ENCODE data around the gene KLHL8.
A peak's percentile ranks its signal among the peaks of the same experiment; 100 is the strongest.

Gene KLHL8

GRCh38 chr4:87220094-87220822 lies at the start of gene KLHL8:
KLHL8 (minus strand) TSS chr4:87220618; CDS start chr4:87195539, 25,079 bp downstream.
- TF ChIP-seq CTCF (conservative IDR thresholded peaks at IDR 0.05): 0 out of 2 replicates have a peak, but pooled peaks have one; percentile 4
- H3K27ac ChIP-seq: peak within 1 kb of the TSS; percentile 90

DNA sequence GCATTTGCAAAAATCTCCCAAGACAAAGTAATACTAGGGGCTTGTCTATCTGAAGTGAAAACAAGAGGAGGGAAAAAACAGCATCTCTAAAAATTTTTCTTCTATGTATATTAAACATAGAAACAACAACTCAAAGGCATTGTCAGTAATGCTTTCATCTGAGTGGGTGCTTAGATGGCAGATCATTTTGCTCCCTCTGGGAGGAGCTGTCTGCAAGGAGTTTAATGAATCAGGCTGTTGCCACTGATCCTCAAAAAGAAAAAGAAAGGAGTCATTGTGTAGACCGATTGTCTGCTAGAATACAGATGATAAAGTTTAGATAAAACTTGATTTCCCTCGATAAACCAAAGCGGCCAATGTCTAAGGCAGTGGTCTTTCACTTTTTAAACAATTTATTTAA lies 49.7 kb upstream of the KLHL8 start:
- no peak overlapping the region for H3K27ac ChIP-seq
- TF ChIP-seq CTCF (conservative IDR thresholded peaks at IDR 0.05): peak; percentile 87

GRCh38 chr4:87268411-87268810 lies 48.0 kb upstream of the KLHL8 start:
- no peak overlapping the region for H3K27ac ChIP-seq
- TF ChIP-seq CTCF (conservative IDR thresholded peaks at IDR 0.05): no peak

GRCh38 chr4:87266986-87267385 lies 46.6 kb upstream of the KLHL8 start:
- no peak overlapping the region for H3K27ac ChIP-seq
- no peak for TF ChIP-seq CTCF (conservative IDR thresholded peaks at IDR 0.05)

DNA sequence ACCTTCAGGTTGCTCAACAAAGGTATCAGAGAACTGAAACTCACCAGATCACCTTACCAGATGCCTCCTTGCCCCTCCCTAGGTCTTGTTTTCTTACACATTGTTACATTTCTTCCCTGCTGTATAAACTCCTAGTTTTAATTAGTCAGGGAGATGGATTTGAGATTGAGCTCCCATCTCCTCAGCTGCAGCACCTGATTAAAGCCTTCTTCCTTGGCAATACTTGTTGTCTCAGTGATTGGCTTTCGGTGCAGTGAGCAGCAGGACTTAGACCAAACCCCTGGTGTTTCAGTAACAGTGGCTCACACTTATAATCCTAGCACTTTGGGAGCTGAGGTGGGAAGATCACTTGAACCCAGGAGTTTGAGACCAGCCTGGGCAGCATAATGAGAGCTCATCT lies 42.5 kb upstream of the KLHL8 start:
- no peak for TF ChIP-seq CTCF (conservative IDR thresholded peaks at IDR 0.05)
- H3K27ac ChIP-seq: no peak overlapping the region

DNA sequence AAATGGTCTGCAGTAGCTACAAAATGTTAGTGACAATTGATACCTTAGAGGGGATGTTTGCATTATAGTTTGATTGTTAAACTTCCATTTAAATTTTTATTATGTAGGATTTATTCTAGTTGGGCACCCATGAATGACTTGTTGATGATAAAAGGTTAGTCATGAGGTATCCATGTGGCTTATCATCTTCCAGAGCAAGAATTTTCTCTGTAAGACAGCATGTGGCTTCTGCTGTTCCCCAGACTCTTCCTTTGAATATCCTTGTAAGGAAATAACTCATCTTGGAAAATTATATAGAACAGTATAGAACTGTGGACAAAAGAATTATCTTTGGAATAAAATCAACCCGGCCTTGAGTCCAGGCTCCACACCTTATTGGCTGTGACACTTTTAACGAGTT lies 40.1 kb upstream of the KLHL8 start:
- TF ChIP-seq CTCF (conservative IDR thresholded peaks at IDR 0.05): no peak
- H3K27ac ChIP-seq: no peak overlapping the region

- H3K27ac ChIP-seq: no peak overlapping the region
- TF ChIP-seq CTCF (conservative IDR thresholded peaks at IDR 0.05): no peak
Measured at GRCh38 chr4:87258677-87259076, 38.3 kb upstream of the KLHL8 start.

Measured in VCaP (cell line).